HG03139 (cell line): ENCODE data around the gene CAMK1D.

Experiments used
- ATAC-seq: cut with Tn5 transposase; IDR thresholded peaks from one replicate; pipeline ENCODE4 v1.9.1; 2021; ENCODE audit not compliant: unreplicated experiment

Gene CAMK1D

GRCh38 chr10:12589291-12589690, 239.9 kb downstream of the CAMK1D start:
- no peak for ATAC-seq

- ATAC-seq, result no peak
Observed at GRCh38 chr10:12589791-12590190, 240.4 kb downstream of the CAMK1D start.

- ATAC-seq, result no peak
Observed at GRCh38 chr10:12590675-12591659, 241.6 kb downstream of the CAMK1D start.

GRCh38 chr10:12592967-12593366, 243.6 kb downstream of the CAMK1D start:
- no peak for ATAC-seq

- no peak for ATAC-seq
Observed at GRCh38 chr10:12594448-12594944, 245.1 kb downstream of the CAMK1D start.

GRCh38 chr10:12595936-12596576, 246.7 kb downstream of the CAMK1D start:
- ATAC-seq, result no peak

- no peak for ATAC-seq
Observed at GRCh38 chr10:12597176-12597575, 247.8 kb downstream of the CAMK1D start.

GRCh38 chr10:12597788-12598765, 248.7 kb downstream of the CAMK1D start:
- ATAC-seq, result no peak

- no peak for ATAC-seq
Observed at GRCh38 chr10:12600652-12601051, 251.3 kb downstream of the CAMK1D start.

- ATAC-seq, result no peak
Observed at GRCh38 chr10:12602521-12602920, 253.2 kb downstream of the CAMK1D start.

- no peak for ATAC-seq
Observed at GRCh38 chr10:12603766-12604470, 254.6 kb downstream of the CAMK1D start.

- ATAC-seq, result peak; percentile 64
Observed at GRCh38 chr10:12605580-12606405, 256.4 kb downstream of the CAMK1D start.

GRCh38 chr10:12606461-12606860, 257.1 kb downstream of the CAMK1D start:
- ATAC-seq, result no peak

GRCh38 chr10:12608761-12609160, 259.4 kb downstream of the CAMK1D start:
- ATAC-seq, result no peak

- ATAC-seq, result no peak
Observed at GRCh38 chr10:12609435-12609834, 260.1 kb downstream of the CAMK1D start.

- ATAC-seq, result no peak
Observed at GRCh38 chr10:12613136-12613535, 263.8 kb downstream of the CAMK1D start.

GRCh38 chr10:12614177-12614995, 265.0 kb downstream of the CAMK1D start:
- no peak for ATAC-seq
